HL-60/S4 treated with phorbol 12-myristate 13-acetate at 8.2 ng/mL for 4 days and 3 days (cell line): ENCODE data around the gene ANKDD1A.

Source experiments
- in situ Hi-C: fragments of 300-500 bp; cut with MboI; formaldehyde crosslinking; loops from 2 replicates; pipeline ENCODE4 v1.15.0; 2022; ENCODE audit warnings: low sequenced_read_pairs

ANKDD1A gene

GRCh38 chr15:64911311-64912186 lies at the start of gene ANKDD1A:
Gene ANKDD1A (plus strand): TSS chr15:64911902. CDS start chr15:64911931, 29 bp downstream.
- in situ Hi-C loops: loop anchor here (25.0 kb wide), 1 partner anchor 174 kb away; no protein-coding TSS in a partner anchor

GRCh38 chr15:64861960-64862359 lies 49.7 kb upstream of the ANKDD1A start:
- in situ Hi-C loops: no loop called here

DNA sequence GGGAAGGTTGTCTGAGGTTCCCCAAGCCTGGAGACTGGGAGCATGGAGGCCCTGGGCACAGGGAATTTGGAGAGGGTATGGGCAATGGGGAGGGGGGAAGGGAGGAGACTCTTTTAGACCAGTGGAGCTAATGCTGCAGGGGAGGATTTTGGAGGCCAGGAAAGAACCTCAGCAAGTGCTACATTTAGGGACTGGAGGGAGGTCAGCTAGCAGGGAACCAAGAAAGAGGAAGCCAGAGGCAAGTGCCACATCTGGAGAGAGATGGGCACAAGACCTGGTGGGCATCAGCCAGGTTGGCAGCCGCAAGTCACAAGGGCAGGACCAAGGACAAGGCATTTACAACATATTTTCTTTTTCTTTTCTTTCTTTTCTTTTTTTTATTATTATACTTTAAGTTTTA lies 49.3 kb upstream of the ANKDD1A start:
- in situ Hi-C loops: no loop called here

GRCh38 chr15:64864068-64864467 lies 47.6 kb upstream of the ANKDD1A start:
- in situ Hi-C loops: no loop called here

DNA sequence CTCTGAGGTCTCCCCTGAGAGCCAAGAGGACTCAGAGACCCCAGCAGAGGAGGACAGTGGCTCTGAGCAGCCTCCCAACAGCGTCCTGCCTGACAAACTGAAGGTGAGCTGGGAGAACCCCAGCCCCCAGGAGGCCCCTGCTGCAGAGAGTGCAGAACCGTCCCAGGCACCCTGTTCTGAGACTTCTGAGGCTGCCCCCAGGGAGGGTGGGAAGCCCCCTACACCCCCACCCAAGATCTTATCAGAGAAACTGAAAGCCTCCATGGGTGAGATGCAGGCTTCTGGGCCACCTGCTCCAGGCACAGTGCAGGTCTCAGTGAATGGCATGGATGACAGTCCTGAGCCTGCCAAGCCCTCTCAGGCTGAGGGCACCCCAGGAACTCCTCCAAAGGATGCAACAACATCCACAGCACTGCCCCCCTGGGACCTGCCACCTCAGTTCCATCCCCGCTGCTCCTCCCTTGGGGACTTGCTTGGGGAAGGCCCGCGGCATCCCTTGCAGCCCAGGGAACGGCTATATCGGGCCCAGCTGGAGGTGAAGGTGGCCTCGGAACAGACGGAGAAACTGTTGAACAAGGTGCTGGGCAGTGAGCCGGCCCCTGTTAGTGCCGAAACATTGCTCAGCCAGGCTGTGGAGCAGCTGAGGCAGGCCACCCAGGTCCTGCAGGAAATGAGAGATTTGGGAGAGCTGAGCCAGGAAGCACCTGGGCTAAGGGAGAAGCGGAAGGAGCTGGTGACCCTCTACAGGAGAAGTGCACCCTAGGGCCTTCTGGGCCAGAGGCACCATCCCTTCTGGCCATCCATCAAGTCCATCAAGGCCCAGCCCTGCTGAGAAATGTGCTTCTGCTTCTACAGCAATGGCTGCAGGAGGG lies 46.3 kb upstream of the ANKDD1A start:
- in situ Hi-C loops: no loop called here

- in situ Hi-C loops: no loop called here
These were observed 45.6 kb upstream of the ANKDD1A start for GRCh38 chr15:64865998-64866520.

GRCh38 chr15:64869501-64869900 lies 42.2 kb upstream of the ANKDD1A start:
- in situ Hi-C loops: no loop called here

GRCh38 chr15:64870353-64870752 lies 41.3 kb upstream of the ANKDD1A start:
- in situ Hi-C loops: no loop called here

- in situ Hi-C loops: no loop called here
These were observed 36.0 kb upstream of the ANKDD1A start for GRCh38 chr15:64875641-64876223.

DNA sequence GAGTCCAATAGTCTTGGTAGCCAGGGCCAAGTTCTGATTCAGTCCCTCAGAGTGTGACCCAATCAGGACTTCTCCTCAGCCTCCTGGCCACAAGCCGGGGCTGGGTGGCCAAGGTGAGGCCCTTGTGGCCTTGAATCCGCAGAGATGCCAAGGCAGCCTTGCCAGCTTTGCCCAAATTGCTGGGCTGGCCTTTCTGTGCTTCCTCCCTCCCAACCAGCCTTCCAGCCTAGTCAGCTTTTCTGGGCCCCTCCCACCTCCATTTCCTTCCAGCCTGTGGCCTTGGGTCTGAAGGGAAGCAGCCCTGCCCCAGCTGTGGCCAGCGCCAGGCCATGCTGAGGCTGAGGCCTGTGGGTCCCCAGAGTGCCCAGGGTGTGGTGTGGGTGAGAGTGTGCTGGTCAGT lies 34.3 kb upstream of the ANKDD1A start:
- in situ Hi-C loops: no loop called here

DNA sequence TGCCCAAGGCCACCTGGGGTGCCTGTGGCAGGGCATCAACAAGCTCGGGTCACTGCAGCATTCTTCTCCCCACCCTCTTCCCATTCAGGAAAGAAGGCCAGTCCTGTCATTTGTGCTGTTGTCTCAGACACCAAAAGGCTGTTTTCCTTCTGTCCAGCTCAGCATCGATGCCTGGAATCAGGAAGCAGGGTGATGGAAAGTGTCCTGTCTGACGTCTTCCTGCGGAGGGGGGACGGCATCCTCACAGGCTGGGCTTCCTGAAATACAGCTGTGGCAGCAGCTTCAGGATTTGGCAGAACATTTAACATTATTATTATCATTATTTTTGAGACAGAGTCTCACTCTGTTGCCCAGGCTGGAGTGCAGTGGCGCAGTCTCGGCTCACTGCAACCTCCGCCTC lies 33.0 kb upstream of the ANKDD1A start:
- in situ Hi-C loops: no loop called here

DNA sequence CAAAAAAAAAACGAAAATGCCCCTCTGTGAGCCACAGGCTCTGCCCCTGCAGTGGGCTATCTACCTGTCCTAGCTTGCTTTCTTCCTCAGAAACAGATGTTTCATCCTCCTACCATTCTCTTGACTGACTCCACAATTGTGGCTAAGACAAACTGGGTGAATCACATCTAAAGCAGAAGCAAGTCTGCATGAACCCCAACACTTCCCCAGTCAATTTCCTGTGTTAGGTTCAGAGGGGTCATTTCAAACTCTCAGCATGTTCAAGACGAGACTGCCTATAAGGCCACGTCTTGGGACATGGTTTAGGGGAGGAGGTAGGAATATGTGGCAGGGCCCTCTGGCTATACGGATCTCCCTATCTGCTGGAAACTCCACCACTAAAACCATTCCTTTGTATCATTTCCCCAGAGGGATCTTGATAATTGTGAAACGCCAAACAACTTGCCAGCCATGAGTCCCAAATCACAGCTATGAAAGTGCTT lies 28.6 kb upstream of the ANKDD1A start:
- in situ Hi-C loops: no loop called here

DNA sequence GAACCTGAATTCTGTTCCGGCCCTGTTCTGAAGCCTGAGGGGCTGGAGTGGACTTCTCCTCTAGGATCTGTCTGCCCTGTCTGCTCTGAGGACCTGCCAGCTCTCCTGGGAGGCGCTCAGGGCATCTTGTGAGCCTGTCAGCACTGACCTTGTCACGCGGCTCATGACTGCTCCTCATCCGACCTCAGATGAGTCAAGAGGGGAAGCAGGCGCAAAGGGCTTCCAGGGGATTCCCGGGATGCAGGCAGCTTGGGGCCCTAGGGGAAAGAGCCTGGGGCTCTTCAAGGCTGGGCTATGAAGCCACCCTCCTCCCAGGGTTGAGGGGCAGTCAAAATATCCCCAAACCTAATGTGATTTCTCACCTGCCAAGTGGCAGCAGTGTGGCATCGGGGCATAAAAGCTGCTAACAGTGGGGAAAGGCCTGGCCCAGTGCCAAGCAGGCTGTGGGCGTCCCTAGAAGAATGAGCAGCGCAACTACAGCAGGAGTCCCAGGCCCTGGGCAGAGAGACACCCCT lies 27.6 kb upstream of the ANKDD1A start:
- in situ Hi-C loops: no loop called here

DNA sequence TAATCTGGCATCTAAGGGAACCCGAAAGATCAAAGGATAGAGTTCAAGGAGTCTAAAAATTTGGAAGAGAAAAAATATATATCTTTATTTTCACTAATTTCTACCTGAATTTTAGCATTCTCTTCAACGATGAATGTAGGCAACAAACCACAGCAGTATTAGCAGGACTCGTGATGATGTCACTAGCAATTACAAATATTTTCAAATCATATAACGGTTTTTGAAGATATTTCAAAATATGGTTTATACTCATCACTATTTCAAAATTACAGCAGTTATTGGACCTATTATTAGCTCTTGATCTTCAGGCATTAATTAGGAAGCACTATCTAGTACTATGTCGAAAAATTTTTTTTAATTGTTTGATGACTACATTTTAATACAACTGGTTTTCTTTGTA lies 27.0 kb upstream of the ANKDD1A start:
- in situ Hi-C loops: no loop called here

GRCh38 chr15:64888336-64888735 lies 23.4 kb upstream of the ANKDD1A start:
- in situ Hi-C loops: no loop called here

- in situ Hi-C loops: no loop called here
These were observed 20.1 kb upstream of the ANKDD1A start for GRCh38 chr15:64891561-64891960.

DNA sequence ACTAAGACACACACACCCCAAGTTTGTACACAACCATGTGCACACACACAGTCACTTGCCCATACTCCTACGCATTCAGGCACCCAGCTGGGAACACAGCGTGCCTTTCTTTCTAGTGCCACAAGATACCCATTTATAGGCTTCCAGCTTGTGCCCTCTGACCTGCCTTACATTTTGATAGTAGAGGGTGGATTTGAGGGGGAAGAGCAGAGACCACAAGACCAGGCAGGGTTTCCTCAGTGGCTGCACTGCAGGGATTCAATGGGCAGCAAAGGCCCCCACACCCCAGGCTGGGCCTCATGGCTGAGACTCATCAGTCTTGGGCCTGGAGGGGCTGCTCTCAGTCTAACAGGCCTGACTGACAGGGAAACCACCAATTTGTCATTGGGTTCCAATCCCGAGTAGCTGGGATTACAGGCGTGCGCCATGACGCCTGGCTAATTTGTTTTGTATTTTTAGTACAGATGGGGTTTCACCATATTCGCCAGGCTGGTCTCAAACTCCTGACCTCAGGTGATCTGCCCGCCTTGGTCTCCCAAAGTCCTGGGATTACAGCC lies 18.8 kb upstream of the ANKDD1A start:
- in situ Hi-C loops: no loop called here

DNA sequence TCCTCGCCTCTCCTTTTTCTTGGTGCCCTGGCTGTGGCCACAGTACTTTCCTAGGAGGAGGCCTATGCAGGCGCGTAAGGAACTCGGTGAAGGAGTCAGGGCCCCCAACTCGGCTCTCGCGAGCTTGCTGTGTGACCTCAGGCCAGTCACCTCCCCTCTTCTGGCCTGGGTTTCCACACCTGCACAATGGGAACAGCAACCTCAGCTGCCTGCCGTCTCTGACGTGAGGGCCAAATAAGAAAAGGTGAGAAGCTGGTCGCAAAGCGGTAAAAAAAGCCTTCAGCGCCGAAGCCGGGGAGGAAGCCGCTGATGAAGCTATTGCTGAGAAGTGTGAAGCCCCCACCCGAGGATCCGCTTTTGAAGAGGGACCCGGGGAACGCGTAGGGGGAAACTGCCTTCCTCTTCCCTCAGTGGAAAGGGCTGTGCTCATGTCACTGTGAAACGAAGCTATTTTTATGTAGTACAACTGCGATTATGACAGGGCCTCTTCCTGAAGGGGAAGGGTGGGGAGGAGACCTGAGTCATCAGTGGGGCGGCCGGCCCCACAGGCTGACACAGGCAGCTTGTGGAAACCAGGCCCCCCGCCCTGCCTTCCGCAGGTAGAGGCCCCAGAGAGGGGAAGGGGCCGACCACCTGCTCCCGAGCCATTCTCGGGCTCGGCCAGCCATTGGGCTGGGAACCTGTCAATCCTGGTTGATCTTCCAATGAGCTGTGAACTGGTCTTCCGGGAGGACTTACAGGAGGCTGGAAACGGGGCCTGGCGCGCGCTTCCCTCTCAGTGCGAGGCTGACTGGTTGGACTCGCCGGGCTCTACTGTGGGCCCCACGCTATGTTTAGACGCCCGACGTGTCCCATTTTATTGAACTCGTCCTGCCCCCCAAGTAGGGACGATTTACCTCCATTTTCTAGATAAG lies 18.0 kb upstream of the ANKDD1A start:
- in situ Hi-C loops: no loop called here

GRCh38 chr15:64894395-64895056 lies 17.2 kb upstream of the ANKDD1A start:
- in situ Hi-C loops: loop anchor here (5.0 kb wide), 1 partner anchor 47 kb away; no protein-coding TSS in a partner anchor
